NCI-H345 (cell line): Measurements from ENCODE around the gene MAP2K3.
"Not testable (repeated sequence)": the region's sequence is repeated elsewhere in the genome, so short reads cannot be mapped to it uniquely, and the experiment has no call there.

Experiments used
- DNase-seq: peaks from one replicate; lab custom pipeline; 2025; lab: John Stamatoyannopoulos, UW

The MAP2K3 gene

GRCh38 chr17:21310061-21310765 is 25.7 kb downstream of the MAP2K3 start:
- DNase-seq = not testable (repeated sequence)

- DNase-seq = not testable (repeated sequence)
These were observed 26.5 kb downstream of the MAP2K3 start for GRCh38 chr17:21310766-21311602.

GRCh38 chr17:21313320-21313719 is 28.8 kb downstream of the MAP2K3 start:
- DNase-seq = no peak

- not testable (repeated sequence) for DNase-seq
These were observed 29.2 kb downstream of the MAP2K3 start for GRCh38 chr17:21313761-21314160.

GRCh38 chr17:21314261-21314664 is 29.8 kb downstream of the MAP2K3 start:
- DNase-seq = not testable (repeated sequence)

GRCh38 chr17:21314701-21315111 is 30.2 kb downstream of the MAP2K3 start:
- DNase-seq = not testable (repeated sequence)

GRCh38 chr17:21315246-21316000 is 30.9 kb downstream of the MAP2K3 start:
- not testable (repeated sequence) for DNase-seq

GRCh38 chr17:21316212-21316886 is 31.8 kb downstream of the MAP2K3 start:
- DNase-seq = not testable (repeated sequence)

- DNase-seq = not testable (repeated sequence)
These were observed 32.5 kb downstream of the MAP2K3 start for GRCh38 chr17:21316887-21317500.

GRCh38 chr17:21317821-21318220 is 33.3 kb downstream of the MAP2K3 start:
- DNase-seq = not testable (repeated sequence)

- no peak for DNase-seq
These were observed 33.9 kb downstream of the MAP2K3 start for GRCh38 chr17:21318439-21318838.

- DNase-seq = not testable (repeated sequence)
These were observed 34.3 kb downstream of the MAP2K3 start for GRCh38 chr17:21318856-21319255.

- not testable (repeated sequence) for DNase-seq
These were observed 34.7 kb downstream of the MAP2K3 start for GRCh38 chr17:21319256-21319655.

- not testable (repeated sequence) for DNase-seq
These were observed 35.3 kb downstream of the MAP2K3 start for GRCh38 chr17:21319686-21320375.

- not testable (repeated sequence) for DNase-seq
These were observed 35.9 kb downstream of the MAP2K3 start for GRCh38 chr17:21320430-21320829.

- DNase-seq = not testable (repeated sequence)
These were observed 36.5 kb downstream of the MAP2K3 start for GRCh38 chr17:21321061-21321460.

- not testable (repeated sequence) for DNase-seq
These were observed 37.3 kb downstream of the MAP2K3 start for GRCh38 chr17:21321744-21322191.

- DNase-seq = not testable (repeated sequence)
These were observed 39.0 kb downstream of the MAP2K3 start for GRCh38 chr17:21323257-21324111.

- not testable (repeated sequence) for DNase-seq
These were observed 40.2 kb downstream of the MAP2K3 start for GRCh38 chr17:21324741-21325140.
